DMS114 treated with DMSO at 0.1 percent for 48 hours (cell line): ENCODE results near the gene LHPP.
A peak's percentile ranks its signal among the peaks of the same experiment; 100 is the strongest.
"Not testable (repeated sequence)": the region's sequence is repeated elsewhere in the genome, so short reads cannot be mapped to it uniquely, and the experiment has no call there.

Source experiments
- DNase-seq: peaks from one replicate; lab custom pipeline; 2025; ENCODE audit not compliant: unreplicated experiment; lab: John Stamatoyannopoulos, UW

The LHPP gene

GRCh38 chr10:124461642-124462347 is at the start of gene LHPP:
TSS of gene LHPP (plus strand) at chr10:124461823. CDS start at chr10:124461863, 40 bp downstream.
- DNase-seq, result peak; percentile 68

GRCh38 chr10:124414076-124414475 is 47.5 kb upstream of the LHPP start:
- no peak for DNase-seq

- DNase-seq, result no peak
These were observed 46.4 kb upstream of the LHPP start for GRCh38 chr10:124415210-124415609.

GRCh38 chr10:124416733-124417132 is 44.9 kb upstream of the LHPP start:
- DNase-seq, result no peak

- peak; percentile 54 for DNase-seq
These were observed 43.5 kb upstream of the LHPP start for GRCh38 chr10:124417895-124418725.

- DNase-seq, result peak; percentile 94
These were observed 42.7 kb upstream of the LHPP start, which contains the start of gene OAT for GRCh38 chr10:124418726-124419501. TSS of gene OAT (minus strand) at chr10:124418923. CDS start at chr10:124412171, 6,752 bp downstream.

GRCh38 chr10:124419635-124420034 is 42.0 kb upstream of the LHPP start:
- no peak for DNase-seq

GRCh38 chr10:124420254-124420653 is 41.4 kb upstream of the LHPP start:
- DNase-seq, result no peak

- no peak for DNase-seq
These were observed 38.9 kb upstream of the LHPP start for GRCh38 chr10:124422742-124423141.

- no peak for DNase-seq
These were observed 37.8 kb upstream of the LHPP start for GRCh38 chr10:124423813-124424212.

- no peak for DNase-seq
These were observed 36.2 kb upstream of the LHPP start for GRCh38 chr10:124425227-124425962.

- DNase-seq, result no peak
These were observed 33.3 kb upstream of the LHPP start for GRCh38 chr10:124428207-124428777.

GRCh38 chr10:124429576-124429975 is 32.0 kb upstream of the LHPP start:
- DNase-seq, result no peak

- DNase-seq, result no peak
These were observed 31.5 kb upstream of the LHPP start for GRCh38 chr10:124430077-124430476.

- no peak for DNase-seq
These were observed 28.2 kb upstream of the LHPP start for GRCh38 chr10:124433461-124433860.

- not testable (repeated sequence) for DNase-seq
These were observed 25.9 kb upstream of the LHPP start for GRCh38 chr10:124435683-124436082.

GRCh38 chr10:124436191-124436638 is 25.4 kb upstream of the LHPP start:
- DNase-seq, result no peak

- DNase-seq, result not testable (repeated sequence)
These were observed 19.9 kb upstream of the LHPP start for GRCh38 chr10:124441694-124442093.

- DNase-seq, result no peak
These were observed 14.5 kb upstream of the LHPP start for GRCh38 chr10:124446830-124447750.
